ENCODE measurements around the gene TCAF1.

TCAF1 gene

GRCh38 chr7:143902332-143902899 lies 440 bp upstream of the TCAF1 start:
- no peak for DNase-seq (ENCODE audit: extremely low read depth, low read depth)
- TF ChIP-seq, protein P1, sequence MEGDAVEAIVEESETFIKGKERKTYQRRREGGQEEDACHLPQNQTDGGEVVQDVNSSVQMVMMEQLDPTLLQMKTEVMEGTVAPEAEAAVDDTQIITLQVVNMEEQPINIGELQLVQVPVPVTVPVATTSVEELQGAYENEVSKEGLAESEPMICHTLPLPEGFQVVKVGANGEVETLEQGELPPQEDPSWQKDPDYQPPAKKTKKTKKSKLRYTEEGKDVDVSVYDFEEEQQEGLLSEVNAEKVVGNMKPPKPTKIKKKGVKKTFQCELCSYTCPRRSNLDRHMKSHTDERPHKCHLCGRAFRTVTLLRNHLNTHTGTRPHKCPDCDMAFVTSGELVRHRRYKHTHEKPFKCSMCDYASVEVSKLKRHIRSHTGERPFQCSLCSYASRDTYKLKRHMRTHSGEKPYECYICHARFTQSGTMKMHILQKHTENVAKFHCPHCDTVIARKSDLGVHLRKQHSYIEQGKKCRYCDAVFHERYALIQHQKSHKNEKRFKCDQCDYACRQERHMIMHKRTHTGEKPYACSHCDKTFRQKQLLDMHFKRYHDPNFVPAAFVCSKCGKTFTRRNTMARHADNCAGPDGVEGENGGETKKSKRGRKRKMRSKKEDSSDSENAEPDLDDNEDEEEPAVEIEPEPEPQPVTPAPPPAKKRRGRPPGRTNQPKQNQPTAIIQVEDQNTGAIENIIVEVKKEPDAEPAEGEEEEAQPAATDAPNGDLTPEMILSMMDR (IDR thresholded peaks at IDR 0.05; ENCODE audit: low read depth, low read length, missing control alignments) = no peak
- H3K4me3 ChIP-seq (replicated peaks; ENCODE audit: low read depth, low read length) = peak overlapping the region; percentile 80; the same call in 1 of the 2 replicates

GRCh38 chr7:143901332-143901667 lies 676 bp downstream of the TCAF1 start:
- peak overlapping the region; percentile 80 for H3K4me3 ChIP-seq (replicated peaks; ENCODE audit: low read depth, low read length)
- no peak for DNase-seq (ENCODE audit: extremely low read depth, low read depth)
- TF ChIP-seq, protein P1 (IDR thresholded peaks at IDR 0.05; ENCODE audit: low read depth, low read length, missing control alignments) = no peak

GRCh38 chr7:143900230-143900766 lies 1.7 kb downstream of the TCAF1 start:
- TF ChIP-seq, protein P1 (IDR thresholded peaks at IDR 0.05; ENCODE audit: low read depth, low read length, missing control alignments) = no peak
- no peak for DNase-seq (ENCODE audit: extremely low read depth, low read depth)
- peak overlapping the region; percentile 80 for H3K4me3 ChIP-seq (replicated peaks; ENCODE audit: low read depth, low read length)

- DNase-seq (ENCODE audit: extremely low read depth, low read depth) = no peak
- no peak overlapping the region for H3K4me3 ChIP-seq (replicated peaks; ENCODE audit: low read depth, low read length)
- TF ChIP-seq, protein P1 (IDR thresholded peaks at IDR 0.05; ENCODE audit: low read depth, low read length, missing control alignments) = no peak
These were observed 3.2 kb downstream of the TCAF1 start for GRCh38 chr7:143898810-143899209.

DNA sequence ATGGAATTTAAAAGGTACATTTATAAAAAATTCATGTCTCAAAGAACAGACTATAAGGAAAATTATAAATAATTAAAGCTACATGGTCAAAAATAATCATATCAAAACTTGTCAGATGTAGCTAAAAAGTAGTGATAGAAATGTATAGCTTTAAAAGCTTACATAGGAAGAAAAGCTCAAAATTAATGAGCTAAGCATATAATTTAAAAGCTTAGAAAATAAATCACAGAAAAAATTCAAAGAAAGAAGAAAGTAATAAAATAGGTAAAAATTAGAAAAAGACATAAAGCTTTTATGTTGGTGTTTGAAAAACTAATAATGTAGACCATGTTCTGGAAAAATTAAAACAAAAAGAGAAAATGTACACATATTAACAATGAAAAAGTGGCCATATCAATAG lies 5.3 kb downstream of the TCAF1 start:
- no peak for DNase-seq (ENCODE audit: extremely low read depth, low read depth)
- TF ChIP-seq, protein P1 (IDR thresholded peaks at IDR 0.05; ENCODE audit: low read depth, low read length, missing control alignments) = no peak
- no peak overlapping the region for H3K4me3 ChIP-seq (replicated peaks; ENCODE audit: low read depth, low read length)

DNA sequence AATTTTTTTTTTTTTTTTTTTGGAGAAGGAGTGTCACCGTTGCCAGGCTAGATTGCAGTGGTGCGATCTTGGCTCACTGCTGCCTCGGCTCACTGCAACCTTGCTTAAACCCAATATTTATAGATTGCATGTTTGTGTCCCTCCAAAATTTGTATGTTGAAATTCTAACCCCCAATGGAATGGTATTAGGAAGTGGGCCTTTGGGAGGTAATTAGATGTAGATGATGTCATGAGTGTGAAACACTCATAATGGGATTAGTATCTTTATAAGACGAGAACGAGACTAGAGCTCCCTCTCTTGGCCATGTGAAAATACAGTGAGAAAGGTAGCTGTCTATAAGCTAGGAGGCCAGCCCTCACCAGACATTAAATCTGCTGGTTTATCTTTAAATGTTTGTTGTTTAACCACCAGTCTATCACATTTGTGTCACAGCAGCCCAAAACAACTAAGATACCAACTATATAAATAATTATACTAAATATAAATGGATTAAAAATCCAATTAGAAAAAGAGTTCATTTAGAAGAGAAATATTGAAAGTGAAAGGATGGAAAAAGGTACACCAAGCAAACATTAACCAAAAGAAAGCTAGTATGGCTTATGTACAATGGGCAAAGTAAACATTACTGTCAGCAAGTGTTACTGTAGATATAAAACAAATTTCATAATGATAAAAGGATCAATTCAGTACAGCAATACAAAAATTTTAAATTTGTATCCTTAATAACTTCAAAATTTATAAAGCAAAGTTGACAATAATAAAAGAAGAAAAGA lies 9.3 kb downstream of the TCAF1 start:
- no peak overlapping the region for H3K4me3 ChIP-seq (replicated peaks; ENCODE audit: low read depth, low read length)
- no peak for DNase-seq (ENCODE audit: extremely low read depth, low read depth)
- TF ChIP-seq, protein P1 (IDR thresholded peaks at IDR 0.05; ENCODE audit: low read depth, low read length, missing control alignments) = peak; percentile 37
